DND-41 (cell line): Measurements from ENCODE around the gene JAKMIP1.

Source experiments
- ATAC-seq: fragments of 200-7000 bp; cut with Tn5 transposase; 3 replicates; pipeline ENCODE4 v1.9.1; 2021; ENCODE audit warnings: low read depth; ENCODE audit not compliant: insufficient read depth
- DNase-seq: peaks from one replicate; pipeline ENCODE4 v3.0.0-alpha.2; 2020
- H2AFZ ChIP-seq: 2 replicates; pipeline ENCODE4 v1.6.0; 2012; ENCODE audit warnings: low read depth, low read length
- H3K27ac ChIP-seq: 2 replicates; pipeline ENCODE4 v1.5.1; 2012; ENCODE audit warnings: low read length, inconsistent platforms
- H3K27me3 ChIP-seq: fragments of 200-600 bp; sonication (generic); 2 replicates; pipeline ENCODE4 v1.6.0; 2012; ENCODE audit warnings: low read length, mild to moderate bottlenecking, inconsistent platforms; ENCODE audit not compliant: insufficient read depth, poor library complexity
- H3K36me3 ChIP-seq: 2 replicates; pipeline ENCODE4 v1.5.1; 2012; ENCODE audit warnings: low read length, inconsistent platforms; ENCODE audit not compliant: insufficient read depth
- H3K4me1 ChIP-seq: 2 replicates; pipeline ENCODE4 v1.5.1; 2012; ENCODE audit warnings: mild to moderate bottlenecking, low read length; ENCODE audit not compliant: insufficient read depth
- H3K4me2 ChIP-seq: 2 replicates; pipeline ENCODE4 v1.6.0; 2012; ENCODE audit warnings: mild to moderate bottlenecking, moderate library complexity, low read length, inconsistent platforms; ENCODE audit not compliant: insufficient read depth
- H3K4me3 ChIP-seq, 2 experiments: fragments of 200-600 bp in 1 of 2; shearing (Covaris generic) in 1 of 2; 2 replicates each; pipeline ENCODE4 v1.5.1; 2012 to 2016; ENCODE audit warnings: inconsistent platforms in 2 of 2, low read length in 2 of 2, mild to moderate bottlenecking in 2 of 2, low read depth in 1 of 2, moderate library complexity in 1 of 2
- H3K79me2 ChIP-seq: 2 replicates; pipeline ENCODE4 v1.6.0; 2012; ENCODE audit warnings: low read length, inconsistent platforms; ENCODE audit not compliant: insufficient read depth
- H3K9ac ChIP-seq: 2 replicates; pipeline ENCODE4 v1.6.0; 2012; ENCODE audit warnings: low read depth, mild to moderate bottlenecking, inconsistent platforms, low read length, moderate library complexity
- H3K9me3 ChIP-seq: 2 replicates; pipeline ENCODE4 v1.5.1; 2012; ENCODE audit warnings: low read length, moderate library complexity, mild to moderate bottlenecking, inconsistent platforms; ENCODE audit not compliant: insufficient read depth, severe bottlenecking
- H4K20me1 ChIP-seq: 2 replicates; pipeline ENCODE4 v1.6.0; 2012; ENCODE audit warnings: low read length; ENCODE audit not compliant: insufficient read depth
- EZH2 ChIP-seq: IDR thresholded peaks from 3 replicates; pipeline ENCODE4 v1.6.1; 2012; ENCODE audit warnings: borderline replicate concordance, low read depth, mild to moderate bottlenecking, moderate library complexity, low read length, inconsistent platforms; ENCODE audit not compliant: severe bottlenecking
- TF ChIP-seq, protein P1 (sequence below): IDR thresholded peaks from 2 replicates; pipeline ENCODE4 v1.5.1; 2012; ENCODE audit warnings: borderline replicate concordance, low read length, moderate library complexity, mild to moderate bottlenecking; ENCODE audit not compliant: poor library complexity, severe bottlenecking; ENCODE audit errors: extremely low read depth

JAKMIP1 gene

DNA sequence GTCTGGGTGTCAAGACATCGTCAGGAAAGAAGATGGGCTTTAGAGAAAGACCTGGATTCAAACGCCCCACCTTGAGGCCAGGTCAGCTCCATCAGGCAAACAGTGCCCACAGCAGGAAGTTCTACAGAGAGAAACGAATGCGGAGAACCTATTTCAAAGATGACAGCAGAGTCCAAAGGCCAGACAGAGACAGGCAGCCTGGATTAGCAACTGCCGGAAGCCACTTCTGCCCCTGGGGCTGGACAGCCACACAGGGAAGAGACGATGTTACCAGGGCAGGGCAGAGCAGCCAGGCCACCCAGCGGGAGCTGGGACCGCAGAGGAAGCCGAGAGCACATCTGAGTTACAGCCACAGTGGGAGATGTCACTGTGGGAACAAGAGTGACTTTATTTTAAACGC lies 183.3 kb downstream of the JAKMIP1 start:
- Histone ChIP-seq H2AFZ (no peak overlapping the region), H3K79me2 (no peaks in the 10 kb centered on the region), H3K27ac (no peak overlapping the region), H3K9me3 (no peaks in the 10 kb centered on the region), H4K20me1 (no peaks in the 10 kb centered on the region), H3K4me1 (no peaks in the 10 kb centered on the region), H3K4me2 (no peak overlapping the region), H3K4me3 (no peak overlapping the region), H3K9ac (no peak overlapping the region), H3K27me3 (peaks cover 2% of the 10 kb centered on the region), H3K36me3 (no peaks in the 10 kb centered on the region)
- DNase-seq: no peak
- TF ChIP-seq, protein P1, sequence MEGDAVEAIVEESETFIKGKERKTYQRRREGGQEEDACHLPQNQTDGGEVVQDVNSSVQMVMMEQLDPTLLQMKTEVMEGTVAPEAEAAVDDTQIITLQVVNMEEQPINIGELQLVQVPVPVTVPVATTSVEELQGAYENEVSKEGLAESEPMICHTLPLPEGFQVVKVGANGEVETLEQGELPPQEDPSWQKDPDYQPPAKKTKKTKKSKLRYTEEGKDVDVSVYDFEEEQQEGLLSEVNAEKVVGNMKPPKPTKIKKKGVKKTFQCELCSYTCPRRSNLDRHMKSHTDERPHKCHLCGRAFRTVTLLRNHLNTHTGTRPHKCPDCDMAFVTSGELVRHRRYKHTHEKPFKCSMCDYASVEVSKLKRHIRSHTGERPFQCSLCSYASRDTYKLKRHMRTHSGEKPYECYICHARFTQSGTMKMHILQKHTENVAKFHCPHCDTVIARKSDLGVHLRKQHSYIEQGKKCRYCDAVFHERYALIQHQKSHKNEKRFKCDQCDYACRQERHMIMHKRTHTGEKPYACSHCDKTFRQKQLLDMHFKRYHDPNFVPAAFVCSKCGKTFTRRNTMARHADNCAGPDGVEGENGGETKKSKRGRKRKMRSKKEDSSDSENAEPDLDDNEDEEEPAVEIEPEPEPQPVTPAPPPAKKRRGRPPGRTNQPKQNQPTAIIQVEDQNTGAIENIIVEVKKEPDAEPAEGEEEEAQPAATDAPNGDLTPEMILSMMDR: no peak
- no peak for TF ChIP-seq EZH2
- ATAC-seq: no peak

- DNase-seq (no peak), ATAC-seq (no peak)
- no peaks in the 10 kb centered on the region for H3K4me1 ChIP-seq
- peaks cover 2% of the 10 kb centered on the region for H3K27me3 ChIP-seq
- no peaks in the 10 kb centered on the region for H4K20me1 ChIP-seq
- no peak overlapping the region for H3K4me2 ChIP-seq
- H3K36me3 ChIP-seq: no peaks in the 10 kb centered on the region
- no peak overlapping the region for H3K4me3 ChIP-seq
- H3K79me2 ChIP-seq: no peaks in the 10 kb centered on the region
- no peak overlapping the region for H3K27ac ChIP-seq
- no peak overlapping the region for H3K9ac ChIP-seq
- no peak overlapping the region for H2AFZ ChIP-seq
- H3K9me3 ChIP-seq: no peaks in the 10 kb centered on the region
- TF ChIP-seq, protein P1: no peak
- no peak for TF ChIP-seq EZH2
These were observed 186.8 kb downstream of the JAKMIP1 start for GRCh38 chr4:6013564-6013963.

GRCh38 chr4:6012200-6012599 lies 188.1 kb downstream of the JAKMIP1 start:
- Histone ChIP-seq H3K79me2 (no peaks in the 10 kb centered on the region), H3K4me2 (no peak overlapping the region), H3K27me3 (no peaks in the 10 kb centered on the region), H3K4me1 (no peaks in the 10 kb centered on the region), H3K4me3 (no peak overlapping the region), H3K9ac (no peak overlapping the region), H4K20me1 (no peaks in the 10 kb centered on the region), H3K36me3 (no peaks in the 10 kb centered on the region), H3K9me3 (no peaks in the 10 kb centered on the region), H2AFZ (no peak overlapping the region), H3K27ac (no peak overlapping the region)
- DNase-seq: no peak
- no peak for TF ChIP-seq EZH2
- TF ChIP-seq, protein P1: no peak
- no peak for ATAC-seq

- Histone ChIP-seq H4K20me1 (no peaks in the 10 kb centered on the region), H3K27ac (no peak overlapping the region)
- TF ChIP-seq EZH2: no peak
- TF ChIP-seq, protein P1: no peak
These were observed 188.7 kb downstream of the JAKMIP1 start for GRCh38 chr4:6011686-6012085.

More at GRCh38 chr4:6011686-6012085, 188.7 kb downstream of the JAKMIP1 start:
- no peak for ATAC-seq
- no peaks in the 10 kb centered on the region for H3K79me2 ChIP-seq
- H3K4me3 ChIP-seq: no peak overlapping the region
- H3K9me3 ChIP-seq: no peaks in the 10 kb centered on the region
- no peak for DNase-seq
- H2AFZ ChIP-seq: no peak overlapping the region
- no peak overlapping the region for H3K9ac ChIP-seq
- no peak overlapping the region for H3K4me2 ChIP-seq
- H3K36me3 ChIP-seq: no peaks in the 10 kb centered on the region
- no peaks in the 10 kb centered on the region for H3K27me3 ChIP-seq
- no peaks in the 10 kb centered on the region for H3K4me1 ChIP-seq
